ENCODE results near the gene TRIP12.

Gene TRIP12

GRCh38 chr2:229956491-229956890, 34.7 kb upstream of the TRIP12 start (continued):
- TF ChIP-seq ZNF394 (tag by site-specific recombination; IDR thresholded peaks at IDR 0.05; ENCODE audit: borderline replicate concordance) (no peak), ZNF513 (tag by site-specific recombination; IDR thresholded peaks at IDR 0.05) (no peak), ZSCAN4 (tag by site-specific recombination; IDR thresholded peaks at IDR 0.05) (no peak)

GRCh38 chr2:229955663-229956062, 33.9 kb upstream of the TRIP12 start:
- Histone ChIP-seq H3K9me3 (ENCODE audit: control insufficient read depth, insufficient read depth, low read depth, low read length) (no peaks in the 10 kb centered on the region), H3K4me3 (ENCODE audit: low read depth, low read length) (no peak overlapping the region), H3K4me1 (ENCODE audit: control insufficient read depth, insufficient read depth, low read length) (no peaks in the 10 kb centered on the region), H3K27ac (ENCODE audit: extremely low read depth, low read depth, low read length) (no peak overlapping the region), H3K36me3 (ENCODE audit: control insufficient read depth in 2 of 2, insufficient read depth in 1 of 2, low read length in 2 of 2) (no peaks in the 10 kb centered on the region)
- TF ChIP-seq ZSCAN30 (tag by site-specific recombination; IDR thresholded peaks at IDR 0.05): no peak
- no peak for TF ChIP-seq AEBP2 (tag by site-specific recombination; IDR thresholded peaks at IDR 0.05; ENCODE audit: borderline replicate concordance)
- TF ChIP-seq ZNF121 (tag by site-specific recombination; IDR thresholded peaks at IDR 0.05): no peak
- no peak for TF ChIP-seq ZNF560 (tag by site-specific recombination; IDR thresholded peaks at IDR 0.05; ENCODE audit: borderline replicate concordance)
- no peak for TF ChIP-seq ZNF350 (tag by site-specific recombination; IDR thresholded peaks at IDR 0.05)
- no peak for TF ChIP-seq ZNF398 (tag by site-specific recombination; IDR thresholded peaks at IDR 0.05)
- TF ChIP-seq ZNF423 (tag by site-specific recombination; IDR thresholded peaks at IDR 0.05): no peak
- TF ChIP-seq ZNF670 (tag by site-specific recombination; IDR thresholded peaks at IDR 0.05; ENCODE audit: low read depth): no peak
- no peak for TF ChIP-seq ZNF580 (tag by site-specific recombination; IDR thresholded peaks at IDR 0.05)
- TF ChIP-seq ZNF513 (tag by site-specific recombination; IDR thresholded peaks at IDR 0.05): no peak
- no peak for TF ChIP-seq ZNF747 (tag by site-specific recombination; IDR thresholded peaks at IDR 0.05)
- no peak for TF ChIP-seq MYNN (tag by site-specific recombination; IDR thresholded peaks at IDR 0.05; ENCODE audit: borderline replicate concordance)
- TF ChIP-seq KLF16 (tag by site-specific recombination; IDR thresholded peaks at IDR 0.05): no peak
- no peak for TF ChIP-seq ZNF24 (tag by site-specific recombination; IDR thresholded peaks at IDR 0.05)
- no peak for TF ChIP-seq ZNF707 (tag by site-specific recombination; IDR thresholded peaks at IDR 0.05)
- TF ChIP-seq ZNF501 (tag by site-specific recombination; IDR thresholded peaks at IDR 0.05): no peak
- no peak for TF ChIP-seq SP2 (tag by site-specific recombination; IDR thresholded peaks at IDR 0.05)
- ChIA-PET POLR2A (no interaction called here), CTCF (no interaction called here)
